DMS53 treated with DMSO at 0.1 percent for 48 hours (cell line): ENCODE data around the gene SERPINF2.
"Not testable (repeated sequence)": the region's sequence is repeated elsewhere in the genome, so short reads cannot be mapped to it uniquely, and the experiment has no call there.

Source experiments
- DNase-seq: peaks from one replicate; lab custom pipeline; 2025; ENCODE audit not compliant: unreplicated experiment; lab: John Stamatoyannopoulos, UW

The SERPINF2 gene

DNA sequence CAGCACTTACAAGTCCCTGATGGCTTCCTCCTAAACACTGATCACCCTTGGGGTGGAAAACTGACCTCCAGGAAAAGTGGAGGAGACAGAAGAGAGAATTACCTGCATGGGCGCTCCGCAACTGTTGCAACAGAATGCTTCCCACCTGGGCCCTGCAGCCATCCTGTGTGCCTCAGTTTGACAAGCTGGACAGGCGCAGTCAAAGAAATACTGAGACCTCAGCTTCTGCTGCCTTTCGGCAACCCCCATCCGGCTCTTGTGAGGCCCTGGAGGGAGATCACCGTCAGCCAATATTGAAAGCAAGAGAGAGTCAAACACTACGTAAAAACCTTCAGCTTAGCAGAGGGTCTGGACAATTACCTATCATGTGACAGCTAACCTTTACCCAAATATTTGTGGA, 44.0 kb downstream of the SERPINF2 start:
- DNase-seq = no peak

DNA sequence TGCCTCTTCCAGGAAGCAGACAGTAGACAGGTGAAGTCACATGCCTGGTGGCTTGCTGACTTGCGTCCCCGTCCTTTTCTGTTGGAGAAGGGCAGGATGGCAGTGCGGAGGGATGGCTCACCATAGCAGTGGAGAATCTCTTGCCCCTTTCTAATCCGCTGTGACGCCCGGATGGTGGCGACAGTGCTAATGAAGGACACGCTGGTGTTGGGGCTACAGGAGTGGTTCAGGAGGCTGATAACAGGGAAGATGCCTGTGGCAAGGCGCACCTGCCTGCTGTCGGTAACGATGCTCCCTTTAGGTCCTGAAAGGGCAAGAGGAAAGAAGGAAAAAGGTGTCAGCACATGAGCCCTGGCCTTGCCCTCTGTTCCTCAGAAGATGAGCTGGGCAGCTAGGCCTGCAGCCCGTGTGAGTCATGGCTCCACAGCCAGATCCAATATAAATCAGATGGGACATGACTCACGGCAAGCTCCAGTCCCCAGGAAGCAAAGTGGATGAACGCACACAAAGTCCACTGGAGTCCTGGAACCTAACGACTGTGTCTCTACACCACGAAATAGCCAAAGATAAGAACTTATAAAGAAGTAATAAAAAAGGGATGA, 44.7 kb downstream of the SERPINF2 start:
- no peak for DNase-seq

DNA sequence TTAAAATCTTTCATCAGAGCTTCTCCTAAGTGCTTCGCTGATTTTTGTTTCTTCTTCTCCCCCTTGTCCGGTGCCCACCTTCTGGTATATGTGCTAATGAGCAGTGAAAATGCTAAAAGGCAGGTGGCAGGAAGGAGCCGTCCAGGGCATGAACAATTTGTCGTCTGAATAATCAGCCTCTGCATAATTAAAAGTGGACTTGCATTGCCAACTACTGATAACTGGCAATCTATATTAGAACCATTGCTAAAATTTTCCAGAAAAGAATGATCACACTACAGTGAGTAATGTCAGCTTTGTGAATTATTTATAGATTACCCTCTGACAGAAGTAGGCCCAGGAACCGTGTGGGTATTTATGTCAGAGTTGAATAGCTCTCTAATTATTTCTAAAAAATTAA, 47.3 kb downstream of the SERPINF2 start:
- DNase-seq = no peak

DNA sequence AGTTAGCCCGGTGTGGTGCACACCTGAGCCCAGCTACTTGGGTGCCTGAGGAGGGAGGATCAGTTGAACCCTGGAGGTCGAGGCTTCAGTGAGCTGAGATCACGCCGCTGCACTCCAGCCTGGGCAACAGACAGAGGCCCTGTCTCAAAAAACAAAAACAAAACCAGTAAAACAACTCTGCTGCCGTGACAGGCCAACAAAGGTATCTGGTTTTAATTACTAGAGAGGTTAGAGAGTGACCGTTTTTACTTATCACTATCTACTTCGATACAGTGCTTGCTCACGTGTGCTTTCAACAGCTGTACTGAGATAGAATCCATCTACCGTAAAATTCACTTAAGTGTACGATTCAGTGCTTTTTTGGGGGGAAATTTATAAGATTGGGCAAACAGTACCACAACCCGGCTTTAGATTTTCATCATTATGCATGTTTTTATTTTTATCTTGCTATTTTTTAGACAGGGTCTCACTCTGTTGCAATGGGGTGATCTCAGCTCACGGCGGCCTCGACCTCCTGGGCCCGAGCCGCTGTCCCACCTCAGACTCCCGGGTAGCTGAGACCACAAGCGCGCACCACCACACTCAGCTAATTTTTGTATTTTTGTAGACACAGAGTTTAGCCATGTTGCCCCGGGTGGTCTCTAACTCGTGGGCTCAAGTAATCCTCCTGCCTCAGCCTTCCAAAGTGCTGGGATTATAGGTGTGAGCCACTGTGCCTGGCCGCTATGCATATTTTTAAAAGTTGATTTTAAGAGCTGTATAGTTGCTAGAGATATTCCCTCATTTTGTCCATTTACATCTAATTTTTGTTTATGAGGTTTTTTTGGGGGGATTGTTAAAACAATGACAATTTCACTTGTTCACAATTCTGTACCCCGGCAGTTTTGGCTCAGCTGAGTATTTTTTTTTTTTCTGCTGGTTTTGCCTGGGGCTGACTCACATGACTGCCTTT, 50.1 kb downstream of the SERPINF2 start:
- DNase-seq = no peak

DNA sequence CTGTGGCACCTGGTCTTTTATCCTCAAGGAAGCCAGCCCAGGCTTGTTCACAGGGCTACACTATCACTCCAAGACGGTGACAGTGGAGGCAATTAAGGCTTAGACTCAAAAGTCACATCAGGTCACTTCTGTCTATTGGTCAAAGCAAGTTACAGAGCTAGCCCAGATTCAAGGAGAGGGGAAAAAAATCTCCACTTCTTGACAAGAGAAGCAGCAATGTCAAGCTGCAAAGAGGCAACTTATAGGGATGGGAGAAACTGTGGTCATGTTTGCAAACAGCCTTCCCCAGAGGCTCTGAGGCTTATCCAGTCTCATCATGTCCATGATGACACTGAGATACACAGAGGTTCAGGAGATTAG, 50.8 kb downstream of the SERPINF2 start:
- DNase-seq = no peak

DNA sequence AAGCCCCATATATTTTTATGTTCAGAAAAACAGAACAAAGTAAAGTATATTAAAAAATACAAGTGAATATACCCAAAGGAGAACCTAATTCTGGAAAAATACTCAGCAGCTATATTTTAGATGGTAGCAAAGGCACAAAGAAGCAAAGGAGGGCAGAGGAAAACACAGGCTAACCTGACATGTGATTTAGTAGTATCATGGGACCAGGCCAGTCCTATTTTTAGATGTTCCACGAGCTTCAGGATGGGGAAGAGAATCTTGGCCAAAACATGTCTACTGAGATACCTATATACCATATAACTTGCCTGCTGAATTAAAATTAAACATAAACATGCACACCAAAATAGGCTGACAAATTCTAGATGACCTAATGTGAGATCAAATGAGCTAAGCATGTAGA, 54.1 kb downstream of the SERPINF2 start:
- no peak for DNase-seq

DNA sequence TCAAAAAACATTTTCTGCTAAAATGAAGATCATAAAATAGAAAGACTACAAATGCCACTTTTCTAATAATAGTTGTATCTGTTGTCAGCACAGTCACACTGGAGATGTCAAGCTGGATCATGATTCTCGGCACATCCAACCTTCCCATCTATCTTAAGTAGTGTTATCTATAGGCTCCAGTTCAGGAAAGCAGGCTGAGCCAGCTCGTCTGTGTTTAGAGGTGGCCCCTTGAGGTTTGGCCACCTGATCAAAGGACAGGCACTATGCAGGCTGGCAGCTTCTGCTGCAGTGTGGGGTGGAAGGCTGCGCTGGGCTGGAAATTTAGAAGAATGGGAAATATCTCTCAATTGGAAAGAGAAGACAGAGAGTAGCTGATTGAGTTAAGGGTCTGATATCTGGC, 54.7 kb downstream of the SERPINF2 start:
- no peak for DNase-seq

DNA sequence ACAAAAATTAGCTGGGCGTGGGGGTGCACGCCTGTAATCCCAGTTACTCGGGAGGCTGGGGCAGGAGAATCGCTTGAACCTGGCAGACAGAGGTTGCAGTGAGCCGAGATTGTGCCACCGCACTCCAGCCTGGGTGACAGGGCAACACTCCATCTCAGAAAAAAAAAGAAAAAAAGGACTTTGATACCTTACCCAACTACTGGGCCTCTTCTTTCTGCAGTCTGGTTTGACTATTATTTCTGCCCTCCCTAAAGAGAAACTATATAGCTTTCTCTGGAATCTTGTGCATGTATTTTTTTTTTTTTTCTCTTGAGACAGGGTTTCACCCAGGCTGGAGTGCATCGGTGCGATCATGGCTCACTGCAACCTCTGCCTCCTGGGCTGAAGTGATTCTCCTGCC, 55.2 kb downstream of the SERPINF2 start:
- DNase-seq = not testable (repeated sequence)

DNA sequence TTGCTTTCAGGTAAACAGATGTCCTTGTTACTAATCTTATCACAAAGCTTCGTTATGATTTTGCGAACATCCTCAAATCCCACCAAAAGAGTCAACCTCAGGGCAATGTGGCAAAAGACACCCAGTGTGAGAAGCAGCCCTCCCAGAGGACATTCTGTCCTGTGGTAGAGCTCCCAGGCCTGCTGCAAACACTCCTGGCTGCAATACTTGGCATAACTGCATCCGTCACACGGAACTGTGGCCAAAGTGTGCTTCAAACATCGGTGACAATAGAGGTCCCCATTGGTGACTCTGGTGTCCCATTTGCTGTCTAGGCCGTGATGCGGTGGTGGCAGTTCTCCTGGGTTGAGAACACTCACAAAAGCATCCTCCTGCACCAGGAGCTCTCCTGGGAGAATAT, 57.6 kb downstream of the SERPINF2 start:
- DNase-seq = no peak

DNA sequence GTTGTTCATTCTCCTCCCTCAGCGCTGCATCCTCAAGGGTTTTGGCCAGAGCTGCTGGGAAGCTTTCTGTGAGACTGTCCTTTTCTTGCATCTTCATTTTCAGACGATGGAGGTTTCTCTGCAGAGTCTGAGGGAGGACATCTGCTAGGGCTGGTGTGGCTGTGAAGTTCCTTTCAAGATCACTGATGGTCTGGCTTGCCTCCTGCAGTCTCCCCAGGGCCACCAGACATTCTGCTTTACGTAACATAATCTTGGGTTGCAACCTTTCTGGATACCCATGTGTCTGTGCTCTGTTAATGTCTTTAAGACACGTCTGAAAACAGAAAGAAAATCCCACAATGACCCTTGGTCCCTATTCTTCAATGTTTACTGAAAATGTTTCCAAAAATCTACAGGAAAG, 58.0 kb downstream of the SERPINF2 start:
- DNase-seq = no peak

DNA sequence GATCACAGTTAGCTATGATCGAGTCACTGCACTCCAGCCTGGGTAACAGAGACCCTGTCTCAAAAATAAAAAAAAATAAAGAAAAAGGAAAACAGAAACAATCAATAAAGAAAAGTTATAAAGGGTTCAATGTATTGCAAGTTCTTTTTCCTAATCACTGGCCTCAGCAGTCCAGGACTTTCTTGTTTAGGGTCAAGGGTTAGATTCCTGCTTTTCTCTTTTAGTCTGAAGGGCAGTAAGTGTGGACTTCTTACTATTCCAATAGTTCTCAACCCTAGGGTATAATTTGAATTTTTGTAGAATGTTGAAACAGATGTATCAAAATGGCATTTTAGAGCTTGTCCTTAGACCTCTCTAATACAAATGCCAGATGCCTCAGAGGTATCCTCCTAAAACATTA, 59.8 kb downstream of the SERPINF2 start:
- no peak for DNase-seq

DNA sequence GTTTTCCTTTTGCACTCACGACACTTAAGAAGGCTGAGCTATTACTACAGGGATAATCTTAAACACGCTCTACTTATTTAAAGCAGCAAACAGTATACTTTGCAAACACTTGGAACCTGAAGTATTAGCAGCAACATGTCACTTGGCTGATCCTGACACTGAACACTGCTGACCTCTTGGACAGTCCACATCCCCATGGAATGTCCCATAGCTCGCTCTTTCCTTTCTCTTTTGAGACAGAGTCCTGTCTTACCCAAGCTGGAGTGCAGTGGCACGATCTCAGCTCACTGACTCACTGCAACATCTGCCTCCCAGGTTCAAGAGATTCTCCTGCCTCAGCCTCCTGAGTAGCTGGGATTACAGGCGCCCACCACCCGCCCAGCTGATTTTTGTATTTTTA, 60.6 kb downstream of the SERPINF2 start:
- no peak for DNase-seq
